T-helper 2 cell treated with Interferon-gamma antibody and Interleukin-4, amounts not matched to agents 100 ng/mL and 5 ng/mL, for 36 hours (primary cell): Measurements from ENCODE around the gene NR1H2. TPM values are rescaled to one million over a fixed set of nuclear protein-coding genes. Genes with fewer than 3 reads are reported as not detected.

Experiments used
- intact Hi-C: fragments of 100-400 bp; cut with micrococcal nuclease; formaldehyde crosslinking; loops from one replicate; pipeline ENCODE4 v1.15.1; 2023
- total RNA-seq: library from RNA; stranded (reverse); gene quantifications from 2 replicates; pipeline ENCODE4 v1.2.3, GENCODE V29; 2022

The NR1H2 gene
- total RNA-seq, 1 donor from 2014 or later: 64.3 TPM

DNA sequence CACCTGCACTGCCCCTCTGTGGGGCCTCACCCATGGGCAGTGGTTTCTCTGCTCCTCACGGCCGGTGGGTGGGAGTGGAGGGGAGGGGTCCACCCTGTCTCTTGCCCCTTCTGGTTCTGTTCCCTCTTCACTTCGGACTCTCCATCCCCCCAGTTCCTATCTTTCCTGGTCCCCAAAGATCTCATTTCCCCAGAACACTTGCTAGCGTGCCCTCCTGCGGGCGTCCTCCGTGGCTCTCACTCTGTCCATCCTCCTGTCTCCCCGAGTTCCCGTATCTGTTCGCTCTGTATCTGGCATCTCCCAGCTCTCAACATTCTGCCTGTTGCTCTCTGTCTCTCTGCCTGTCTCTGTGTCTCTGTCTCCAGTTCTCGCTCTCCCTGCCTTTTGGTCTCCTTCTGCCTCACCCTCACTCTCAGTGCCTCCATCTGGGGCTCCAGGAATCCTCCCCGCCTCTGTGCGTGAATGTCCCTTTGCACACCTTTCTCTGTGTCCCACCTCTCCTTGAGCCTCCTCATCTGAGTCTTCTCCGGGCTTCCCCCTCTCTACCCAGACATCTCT lies 42.8 kb downstream of the NR1H2 start:
- intact Hi-C loops: no loop called here

- intact Hi-C loops: no loop called here
These were observed 43.4 kb downstream of the NR1H2 start for GRCh38 chr19:50419580-50420035.

GRCh38 chr19:50420127-50420526 lies 43.9 kb downstream of the NR1H2 start:
- intact Hi-C loops: no loop called here

GRCh38 chr19:50420808-50421207 lies 44.6 kb downstream of the NR1H2 start:
- intact Hi-C loops: no loop called here

GRCh38 chr19:50422397-50423278 lies 46.4 kb downstream of the NR1H2 start:
- intact Hi-C loops: no loop called here

GRCh38 chr19:50423279-50424113 lies 47.2 kb downstream of the NR1H2 start:
- intact Hi-C loops: no loop called here

- intact Hi-C loops: no loop called here
These were observed 49.3 kb downstream of the NR1H2 start for GRCh38 chr19:50425581-50425980.

DNA sequence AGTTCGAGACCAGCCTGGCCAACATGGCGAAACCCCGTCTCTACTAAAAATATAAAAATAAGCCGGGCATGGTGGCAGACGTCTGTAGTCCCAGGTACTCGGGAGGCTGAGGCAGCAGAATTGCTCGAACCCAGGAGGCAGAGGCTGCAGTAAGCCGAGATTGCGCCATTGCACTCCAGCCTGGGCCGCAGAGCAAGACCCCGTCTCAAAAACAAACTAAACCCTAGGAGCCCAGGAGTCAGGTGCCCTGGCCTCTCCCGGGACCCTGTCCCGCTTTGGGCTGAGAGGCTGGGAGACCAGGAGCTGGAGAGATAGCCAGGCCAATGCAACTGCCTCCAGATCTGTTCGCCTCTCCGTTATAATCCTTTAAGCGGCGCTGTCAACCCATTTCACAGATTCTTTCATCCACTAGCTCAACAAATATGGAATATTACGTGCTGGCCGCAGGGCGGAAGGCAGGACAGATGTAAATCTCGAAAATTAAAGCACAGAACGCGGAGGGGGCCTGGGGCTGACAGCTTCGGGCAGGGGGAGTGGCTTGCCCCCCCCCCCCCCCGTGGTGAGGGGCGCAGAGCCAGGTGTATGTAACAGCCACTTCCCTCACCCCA lies 51.2 kb downstream of the NR1H2 start:
- intact Hi-C loops: no loop called here

GRCh38 chr19:50427997-50428425 lies 51.8 kb downstream of the NR1H2 start:
- intact Hi-C loops: no loop called here

- intact Hi-C loops: no loop called here
These were observed 52.7 kb downstream of the NR1H2 start for GRCh38 chr19:50428772-50429463.

DNA sequence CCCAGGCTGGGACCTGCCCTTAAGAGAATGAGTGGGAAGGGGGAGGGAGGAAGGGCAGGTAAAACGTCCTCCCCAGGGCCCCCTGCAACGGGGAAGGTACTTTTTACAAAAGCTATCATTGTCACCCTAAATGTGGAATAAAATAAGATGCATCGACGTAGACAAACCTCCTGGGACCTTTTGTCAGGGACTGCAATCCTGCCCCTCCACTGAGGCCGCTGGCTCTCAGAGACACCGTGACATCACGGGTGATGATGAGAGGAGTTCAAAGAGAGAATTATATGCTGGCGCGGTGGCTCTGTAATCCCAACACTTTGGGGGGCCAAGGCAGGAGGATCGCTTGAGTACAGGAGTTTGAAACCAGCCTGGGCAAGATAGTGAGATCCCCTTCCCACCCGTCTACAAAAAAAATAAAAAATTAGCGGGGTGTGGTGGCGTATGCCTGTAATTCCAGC lies 54.7 kb downstream of the NR1H2 start:
- intact Hi-C loops: loop anchor here (5.0 kb wide), 1 partner anchor 49 kb away; the partner anchor contains the start of gene POLD1

DNA sequence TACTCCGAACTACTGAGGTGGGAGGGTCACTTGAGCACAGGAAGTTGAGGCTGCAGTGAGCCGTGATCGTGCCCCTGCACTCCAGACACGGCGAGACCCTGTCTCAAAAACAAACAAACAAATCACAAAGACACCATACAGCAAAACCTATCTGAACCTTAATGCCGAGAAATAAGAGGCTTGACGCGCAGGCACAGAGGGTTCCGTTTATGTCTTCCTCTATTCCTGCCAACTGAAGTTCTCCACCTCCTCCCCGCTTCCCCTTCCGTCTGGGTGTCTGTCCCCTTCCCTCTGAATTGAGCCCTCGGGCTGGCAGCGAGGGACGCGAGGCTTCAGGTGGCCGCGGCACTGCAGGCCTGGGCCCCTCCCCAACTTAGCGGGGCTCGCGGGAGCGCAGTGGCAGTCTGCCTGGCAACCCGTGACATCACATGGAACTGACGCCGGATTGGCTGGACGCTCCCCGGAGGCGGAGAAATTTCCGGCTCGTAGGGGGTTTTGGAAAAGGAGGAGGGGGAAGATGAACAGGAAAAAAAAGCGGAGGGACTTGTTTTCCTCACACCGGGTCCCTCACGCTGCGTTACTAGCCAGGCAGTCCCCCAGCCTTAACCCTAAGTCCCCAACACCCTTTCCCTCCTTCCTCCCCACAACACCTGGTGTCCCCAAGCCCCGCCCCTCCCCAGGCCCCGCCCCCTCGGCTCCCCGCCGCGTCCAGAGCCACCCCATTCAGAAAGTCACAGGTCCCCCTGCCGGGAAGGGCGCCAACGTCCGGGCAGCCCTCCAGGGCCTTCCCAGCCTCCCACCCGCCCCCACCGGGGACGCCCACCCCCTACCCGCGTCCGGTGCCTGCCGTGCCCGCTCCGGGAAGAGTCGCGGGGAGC lies 55.3 kb downstream of the NR1H2 start:
- intact Hi-C loops: loop anchor here (5.0 kb wide), 1 partner anchor 49 kb away; the partner anchor contains the start of gene POLD1

GRCh38 chr19:50432221-50433028 lies 56.2 kb downstream of the NR1H2 start, which contains the start of gene MYBPC2:
Gene MYBPC2, plus strand, starts transcription at chr19:50432892. Its CDS starts 62 bp downstream, at chr19:50432954.
- intact Hi-C loops: loop anchor here (5.0 kb wide), 1 partner anchor 50 kb away; the partner anchor contains the start of gene POLD1

Other genes with a start within 250 kb of the NR1H2 start
- gene IZUMO2, start 213.2 kb upstream of the NR1H2 start, total RNA-seq: not detected in 2 replicates
- gene MYH14, start 172.8 kb upstream of the NR1H2 start, total RNA-seq: not detected in 2 replicates
- 9.4 and 9.5 TPM in 2 replicates for gene KCNC3, start 47.1 kb upstream of the NR1H2 start, total RNA-seq
- gene NAPSA, start 10.8 kb upstream of the NR1H2 start, total RNA-seq: 2.0 and 2.2 TPM in 2 replicates
- 140 and 141 TPM in 2 replicates for gene POLD1, start 7.9 kb downstream of the NR1H2 start, total RNA-seq
- gene SPIB, start 42.5 kb downstream of the NR1H2 start, total RNA-seq: 0.68 and 0.91 TPM in 2 replicates
- 0.07 and 0.36 TPM in 2 replicates for gene MYBPC2, start 56.4 kb downstream of the NR1H2 start, total RNA-seq
- gene EMC10, start 100.0 kb downstream of the NR1H2 start, total RNA-seq: 68.3 and 70.8 TPM in 2 replicates
- 0.23 and 0.36 TPM in 2 replicates for gene GARIN5A, start 100.4 kb downstream of the NR1H2 start, total RNA-seq
- gene JOSD2, start 134.7 kb downstream of the NR1H2 start, total RNA-seq: 32.4 and 34.0 TPM in 2 replicates
- not detected in 2 replicates for gene ASPDH, start 137.5 kb downstream of the NR1H2 start, total RNA-seq
- gene LRRC4B, start 192.0 kb downstream of the NR1H2 start, total RNA-seq: not detected in 2 replicates